NCI-H774 (cell line): ENCODE results near the gene TM6SF1.

Experiments
- DNase-seq: peaks from one replicate; lab custom pipeline; 2025; lab: John Stamatoyannopoulos, UW

Gene TM6SF1

DNA sequence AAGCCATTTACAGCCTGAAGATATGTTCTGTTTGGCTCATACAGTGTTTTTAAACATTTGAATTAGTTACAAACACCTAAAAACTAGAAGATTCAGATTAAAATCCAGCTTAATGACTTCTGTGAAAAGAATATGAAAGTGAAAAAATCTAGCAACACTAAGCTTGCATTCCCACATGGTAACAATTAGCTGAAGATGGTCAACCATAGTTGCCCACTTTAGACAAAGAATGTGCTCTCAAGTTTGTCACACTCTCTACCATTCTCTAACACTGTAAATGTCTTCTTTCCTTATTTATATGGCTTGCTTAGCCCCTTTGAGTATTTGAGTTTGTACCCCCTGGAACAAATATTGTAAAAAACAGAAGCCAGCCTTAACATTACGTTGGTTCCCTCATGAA is 67.4 kb downstream of the TM6SF1 start:
- DNase-seq = no peak

DNA sequence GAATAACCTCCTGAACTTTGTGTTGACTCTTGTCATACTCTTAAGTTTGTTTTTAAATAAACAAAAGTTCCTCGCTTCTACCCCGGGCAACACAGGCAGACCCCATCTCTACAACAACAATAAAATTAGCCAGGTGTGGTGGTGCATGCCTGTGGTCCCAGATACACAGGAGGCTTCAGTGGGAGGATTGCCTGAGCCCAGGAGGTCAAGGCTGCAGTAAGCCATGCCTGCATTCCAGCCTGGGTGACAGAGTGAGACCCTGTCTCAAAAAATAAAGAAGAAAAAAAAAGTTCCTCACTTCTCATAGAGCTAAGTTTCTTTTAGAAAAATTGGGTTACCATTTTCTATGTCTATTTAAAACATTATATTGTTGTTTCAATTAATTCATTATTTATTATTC is 70.9 kb downstream of the TM6SF1 start:
- DNase-seq = no peak

DNA sequence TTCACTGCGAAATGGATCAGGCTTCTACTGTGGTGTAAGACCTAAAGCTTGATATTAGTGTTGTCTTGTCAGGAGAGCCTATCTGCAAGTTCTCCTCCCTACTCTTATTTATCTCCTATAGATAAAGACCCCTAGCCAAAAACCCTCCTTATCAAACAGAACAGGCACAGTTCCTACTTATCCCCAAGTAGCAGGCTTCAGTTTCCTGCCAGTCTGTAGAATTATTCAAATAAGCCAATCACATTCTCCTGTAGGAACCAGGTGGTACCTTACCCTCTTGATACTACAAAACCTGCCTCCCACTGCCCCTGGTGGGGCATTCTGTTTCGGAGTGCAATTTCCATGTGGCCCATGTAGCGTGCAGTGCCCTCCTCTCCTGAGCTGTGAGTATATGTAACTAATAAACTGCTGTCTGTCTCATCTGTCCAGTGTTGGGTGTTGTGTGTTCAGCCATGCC is 71.5 kb downstream of the TM6SF1 start:
- DNase-seq = no peak

DNA sequence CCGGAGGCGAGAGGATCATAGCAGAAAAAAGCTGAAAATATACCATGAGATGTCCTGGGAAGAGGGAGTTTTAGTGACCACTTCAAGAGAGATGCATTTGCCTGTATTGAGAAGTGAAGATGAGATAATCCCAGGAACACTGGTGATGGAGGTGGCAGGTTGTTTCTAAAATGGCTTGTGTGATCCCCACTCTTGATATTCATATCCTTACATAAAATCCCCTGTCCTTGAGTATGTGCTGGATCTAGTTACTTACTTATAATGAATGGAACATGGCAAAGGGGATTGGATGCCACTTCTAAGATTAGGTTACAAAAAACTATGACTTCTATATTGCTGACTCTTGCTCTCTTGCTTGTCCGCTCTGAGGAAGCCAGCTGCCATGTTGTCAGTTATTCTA is 78.1 kb downstream of the TM6SF1 start:
- no peak for DNase-seq
